Mesodermal cell (in vitro differentiated cells): ENCODE data around the gene MED23.

Source experiments
- H3K27ac ChIP-seq: 2 replicates; pipeline ENCODE4 v1.7.0; 2013; ENCODE audit warnings: mild to moderate bottlenecking, low read depth, low read length, moderate library complexity; ENCODE audit not compliant: severe bottlenecking
- H3K36me3 ChIP-seq: 2 replicates; pipeline ENCODE4 v1.7.1; 2013; ENCODE audit warnings: mild to moderate bottlenecking, low read length, moderate library complexity; ENCODE audit not compliant: control insufficient read depth, insufficient read depth
- H3K4me1 ChIP-seq: one replicate; pipeline ENCODE4 v1.7.1; 2013; ENCODE audit warnings: mild to moderate bottlenecking, low read length; ENCODE audit not compliant: insufficient read depth, control insufficient read depth, poor library complexity, severe bottlenecking
- H3K4me3 ChIP-seq: 2 replicates; pipeline ENCODE4 v1.7.0; 2013; ENCODE audit warnings: low read length, control low read depth, mild to moderate bottlenecking; ENCODE audit not compliant: insufficient read depth, poor library complexity, severe bottlenecking; ENCODE audit errors: extremely low read depth
- H3K9me3 ChIP-seq: 2 replicates; pipeline ENCODE4 v1.7.1; 2013; ENCODE audit warnings: mild to moderate bottlenecking, low read length, moderate library complexity; ENCODE audit not compliant: control insufficient read depth
- WGBS, 2 experiments: methylation state at CpG; one replicate each; pipeline ENCODE4 v1.1.5; 2013; ENCODE audit warnings: missing lambda C conversion rate in 2 of 2; ENCODE audit not compliant: insufficient coverage in 2 of 2; 5-methylcytosine and 5-hydroxymethylcytosine counted together

The MED23 gene

GRCh38 chr6:131655387-131655786 lies 27.3 kb upstream of the MED23 start:
- WGBS, 2 experiments: 100% methylated on average over 2 to 3 of the region's 3 CpGs
- Histone ChIP-seq H3K36me3 (no peaks in the 10 kb centered on the region), H3K4me3 (no peak overlapping the region), H3K27ac (no peak overlapping the region), H3K9me3 (no peaks in the 10 kb centered on the region), H3K4me1 (no peaks in the 10 kb centered on the region)

DNA sequence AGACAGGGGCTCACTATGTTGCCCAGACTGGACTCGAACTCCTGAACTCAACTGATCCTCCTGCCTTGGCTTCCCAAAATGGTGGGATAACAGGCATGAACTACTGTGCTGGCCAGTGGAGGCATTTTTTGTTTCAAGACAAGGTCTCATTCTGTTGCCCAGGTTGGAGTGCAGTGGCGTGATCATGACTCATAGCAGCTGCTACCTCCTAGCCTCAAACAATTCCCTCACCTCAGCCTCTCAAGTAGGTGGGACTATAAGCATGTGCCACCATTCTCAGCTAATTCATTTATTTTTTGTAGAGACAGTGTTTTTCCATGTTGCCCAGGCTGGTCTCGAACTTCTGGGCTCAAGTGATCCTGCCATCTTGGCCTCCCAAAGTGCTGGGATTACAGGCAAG lies 26.3 kb upstream of the MED23 start:
- Histone ChIP-seq H3K9me3 (no peaks in the 10 kb centered on the region), H3K27ac (no peak overlapping the region), H3K36me3 (no peaks in the 10 kb centered on the region), H3K4me3 (no peak overlapping the region), H3K4me1 (no peaks in the 10 kb centered on the region)
- 86 to 90% methylated on average over 1 to 2 of the region's 3 CpGs for WGBS, 2 experiments

DNA sequence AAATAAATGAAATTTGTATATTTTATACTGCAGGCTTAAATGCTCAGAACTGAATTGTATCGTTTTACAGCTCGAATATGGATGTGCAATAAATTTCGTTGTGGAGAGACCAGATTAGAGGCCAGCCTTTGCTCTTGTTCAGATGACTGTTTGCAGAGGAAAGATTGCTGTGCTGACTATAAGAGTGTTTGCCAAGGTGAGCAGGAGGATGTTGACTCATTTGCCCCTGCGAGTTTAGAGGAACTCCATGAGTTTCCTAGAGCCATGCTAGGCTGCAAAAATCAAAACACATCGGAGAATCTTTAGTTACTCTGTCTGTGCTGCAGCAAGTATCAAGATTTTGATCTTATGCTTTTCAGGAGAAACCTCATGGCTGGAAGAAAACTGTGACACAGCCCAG lies 24.4 kb upstream of the MED23 start:
- Histone ChIP-seq H3K36me3 (no peaks in the 10 kb centered on the region), H3K4me3 (no peak overlapping the region), H3K4me1 (no peaks in the 10 kb centered on the region), H3K9me3 (no peaks in the 10 kb centered on the region), H3K27ac (no peak overlapping the region)
- 82 to 85% methylated on average over 5 of the region's 5 CpGs for WGBS, 2 experiments

DNA sequence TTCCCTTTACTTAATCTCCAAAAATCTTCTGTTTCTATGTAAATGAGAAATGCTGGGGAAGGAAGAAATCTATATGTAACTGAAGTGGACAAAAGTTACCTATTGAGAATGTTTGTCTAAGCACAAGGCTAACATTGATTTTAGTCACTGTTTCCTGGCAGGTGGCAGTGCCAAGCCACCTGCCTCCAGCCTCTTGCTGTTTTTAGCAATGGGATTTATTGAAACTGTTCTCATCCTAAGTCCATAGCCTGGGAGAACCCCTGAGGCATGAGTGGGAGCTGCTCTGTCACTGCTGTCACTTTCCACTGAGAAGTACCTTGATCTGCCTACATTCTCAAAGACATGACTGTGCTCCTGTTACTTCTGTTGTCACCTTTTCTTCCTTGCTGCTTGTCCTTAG lies 23.7 kb upstream of the MED23 start:
- H3K9me3 ChIP-seq: no peaks in the 10 kb centered on the region
- H3K36me3 ChIP-seq: no peaks in the 10 kb centered on the region
- H3K4me3 ChIP-seq: no peak overlapping the region
- no peaks in the 10 kb centered on the region for H3K4me1 ChIP-seq
- H3K27ac ChIP-seq: no peak overlapping the region

- no peak overlapping the region for H3K27ac ChIP-seq
- no peak overlapping the region for H3K4me3 ChIP-seq
- H3K4me1 ChIP-seq: no peaks in the 10 kb centered on the region
- H3K36me3 ChIP-seq: no peaks in the 10 kb centered on the region
- no peaks in the 10 kb centered on the region for H3K9me3 ChIP-seq
These were observed 18.2 kb upstream of the MED23 start for GRCh38 chr6:131646249-131646670.

DNA sequence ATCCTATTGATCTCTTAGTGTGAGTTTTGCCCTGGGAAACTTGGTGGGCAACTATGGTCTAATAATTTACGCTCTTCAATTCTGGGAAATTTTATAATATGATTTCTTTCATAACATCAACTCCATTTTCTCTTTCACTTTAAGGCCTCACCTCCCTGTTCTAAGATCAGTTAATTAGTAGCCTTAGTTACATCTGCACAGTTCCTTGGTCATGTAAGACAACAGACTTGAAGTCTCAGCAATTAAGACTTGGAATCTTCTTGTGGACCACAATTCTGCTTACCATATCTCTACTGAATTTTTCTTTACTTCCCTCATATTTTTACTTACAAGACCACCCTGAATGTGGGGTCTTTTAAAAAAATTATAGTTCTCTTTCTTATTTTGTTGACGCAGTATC lies 17.8 kb upstream of the MED23 start:
- Histone ChIP-seq H3K4me3 (no peak overlapping the region), H3K4me1 (no peaks in the 10 kb centered on the region)
- whole genome bisulfite sequencing, 2 experiments: no CpG with 5 or more reads among the region's 2 CpGs

DNA sequence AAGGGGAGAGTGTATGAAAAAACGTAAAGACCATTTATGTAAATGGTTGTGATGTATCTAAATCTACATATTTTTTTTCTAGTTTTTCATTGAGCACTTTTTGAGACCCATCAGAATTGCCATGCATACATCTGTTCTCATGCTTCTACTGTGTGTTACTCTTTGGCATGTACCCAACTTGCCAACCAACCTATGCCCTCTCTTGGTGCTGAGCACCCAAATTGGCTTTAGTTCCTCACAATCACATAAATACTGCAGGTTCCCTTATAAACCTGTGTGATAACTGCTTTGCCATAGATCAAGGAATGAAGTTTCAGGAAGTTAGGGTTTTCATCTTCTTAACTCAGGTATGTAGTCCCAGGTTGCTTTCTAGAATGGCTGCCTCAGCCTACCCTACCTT lies 16.9 kb upstream of the MED23 start:
- H3K9me3 ChIP-seq: no peaks in the 10 kb centered on the region
- WGBS, 2 experiments: no CpG with 5 or more reads among the region's 1 CpG
- no peak overlapping the region for H3K27ac ChIP-seq
- no peaks in the 10 kb centered on the region for H3K36me3 ChIP-seq
- H3K4me1 ChIP-seq: no peaks in the 10 kb centered on the region
- no peak overlapping the region for H3K4me3 ChIP-seq

More for the DNA sequence above, 17.8 kb upstream of the MED23 start:
- H3K9me3 ChIP-seq: no peaks in the 10 kb centered on the region
- no peak overlapping the region for H3K27ac ChIP-seq
- no peaks in the 10 kb centered on the region for H3K36me3 ChIP-seq

DNA sequence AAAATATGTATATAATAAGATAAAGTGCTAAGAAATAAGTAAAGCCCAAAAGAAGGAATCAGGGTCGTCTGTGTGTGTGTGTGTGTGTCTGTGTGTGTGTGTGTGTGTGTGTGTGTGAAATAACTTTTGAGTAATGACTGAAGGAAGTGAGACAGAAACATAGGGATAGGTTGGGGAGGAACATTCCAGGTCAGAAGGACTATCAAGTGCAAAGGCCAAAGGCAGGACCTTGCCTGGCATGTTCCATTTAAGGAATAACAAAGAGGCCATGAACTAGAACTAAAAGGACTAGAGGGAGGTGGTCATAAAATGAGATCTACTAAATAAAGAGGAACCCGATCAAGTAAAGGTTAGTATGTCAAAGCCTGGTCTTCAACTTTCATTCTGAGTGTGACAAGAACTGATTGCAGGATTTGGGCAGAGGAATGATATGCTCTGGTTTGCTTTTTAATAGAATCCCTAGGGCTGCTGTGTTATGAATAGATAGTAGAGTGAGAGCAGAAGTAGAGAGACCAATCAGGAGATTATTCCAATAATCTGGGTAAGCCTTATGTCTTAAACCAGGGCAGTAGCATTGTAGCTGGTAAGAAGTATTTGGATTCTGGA lies 15.9 kb upstream of the MED23 start:
- Histone ChIP-seq H3K4me1 (no peaks in the 10 kb centered on the region), H3K36me3 (no peaks in the 10 kb centered on the region), H3K4me3 (no peak overlapping the region), H3K27ac (no peak overlapping the region), H3K9me3 (no peaks in the 10 kb centered on the region)
- 75 to 91% methylated on average over 1 to 2 of the region's 2 CpGs for WGBS, 2 experiments

DNA sequence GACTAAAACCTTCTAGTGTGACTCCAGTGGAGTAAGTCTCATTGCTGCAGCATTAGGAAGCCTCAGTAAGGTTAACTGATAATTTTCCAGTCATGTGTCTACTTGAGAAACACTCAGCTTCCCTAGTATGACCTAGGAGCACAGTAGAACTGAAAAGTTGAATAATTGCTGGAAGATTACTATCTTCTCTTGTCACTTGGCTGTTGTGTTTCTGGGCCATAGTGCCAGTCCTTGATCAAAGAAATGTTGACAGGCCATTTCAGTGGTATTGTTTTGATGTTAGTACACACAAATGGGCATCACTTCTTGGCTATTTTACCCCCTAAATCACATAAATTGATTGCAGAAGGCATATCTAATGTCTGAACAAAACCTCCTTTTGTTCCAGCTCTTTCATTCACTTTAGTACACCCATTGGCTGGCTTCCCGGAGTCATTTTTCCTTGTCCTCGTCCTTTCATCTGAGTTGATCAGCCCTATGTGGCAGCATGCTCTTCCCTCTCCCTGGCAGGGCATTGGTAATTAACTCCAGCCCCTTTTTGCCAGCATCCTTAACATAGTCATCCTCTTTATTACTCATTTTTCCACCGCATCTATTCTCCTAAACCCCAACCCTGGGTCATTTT lies 15.1 kb upstream of the MED23 start:
- H3K4me3 ChIP-seq: no peak overlapping the region
- H3K9me3 ChIP-seq: no peaks in the 10 kb centered on the region
- H3K27ac ChIP-seq: no peak overlapping the region
- 68 to 93% methylated on average over 2 to 3 of the region's 3 CpGs for WGBS, 2 experiments
- H3K4me1 ChIP-seq: no peaks in the 10 kb centered on the region
- no peaks in the 10 kb centered on the region for H3K36me3 ChIP-seq

DNA sequence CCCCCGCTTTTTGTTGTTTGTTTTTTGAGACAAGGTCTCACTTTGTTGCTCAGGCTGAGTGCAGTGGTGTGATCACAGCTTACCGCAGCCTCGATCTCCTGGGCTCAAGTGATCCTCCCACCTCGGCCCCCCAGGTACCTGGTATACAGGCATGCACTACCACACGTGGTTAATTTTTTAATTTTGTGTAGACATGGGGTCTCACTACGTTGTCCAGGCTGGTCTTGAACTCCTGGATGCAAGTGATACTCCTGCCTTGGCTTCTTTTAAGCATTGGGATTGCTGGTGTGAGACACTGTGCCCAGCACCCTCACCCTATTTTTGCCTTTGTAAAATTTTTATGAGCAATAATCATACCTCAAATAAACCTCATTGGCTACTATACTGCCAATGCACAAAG lies 14.5 kb upstream of the MED23 start:
- H3K4me1 ChIP-seq: no peaks in the 10 kb centered on the region
- H3K36me3 ChIP-seq: no peaks in the 10 kb centered on the region
- H3K9me3 ChIP-seq: no peaks in the 10 kb centered on the region
- no peak overlapping the region for H3K4me3 ChIP-seq
- WGBS, 2 experiments: 92 to 100% methylated on average over 1 to 4 of the region's 6 CpGs
- H3K27ac ChIP-seq: no peak overlapping the region

DNA sequence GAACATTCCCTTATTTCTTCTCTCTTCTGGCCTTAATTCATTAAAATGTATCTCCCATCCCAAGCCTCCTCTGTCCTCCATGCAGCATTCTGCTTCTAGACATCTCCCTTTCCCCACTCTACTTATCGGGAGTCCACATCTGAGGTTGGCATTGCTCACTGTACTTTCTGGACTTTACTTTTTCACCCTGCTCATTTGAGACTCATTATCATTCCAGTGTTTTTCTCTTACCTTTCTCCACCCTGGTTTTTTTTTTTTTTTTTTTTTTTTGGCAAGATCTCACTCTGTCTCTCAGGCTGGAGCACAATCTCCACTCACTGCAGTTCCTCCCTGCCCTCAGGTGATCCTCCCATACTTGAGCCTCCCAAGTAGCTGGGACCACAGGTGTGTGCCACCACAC lies 13.5 kb upstream of the MED23 start:
- Histone ChIP-seq H3K36me3 (no peaks in the 10 kb centered on the region), H3K27ac (no peak overlapping the region), H3K9me3 (no peaks in the 10 kb centered on the region), H3K4me1 (no peaks in the 10 kb centered on the region), H3K4me3 (no peak overlapping the region)
- 88 to 92% methylated on average over 1 of the region's 1 CpG for WGBS, 2 experiments
